Body of pancreas (tissue), 4 donors: Measurements from ENCODE around the gene IQCE.
"Not testable (repeated sequence)": the region's sequence is repeated elsewhere in the genome, so short reads cannot be mapped to it uniquely, and the experiment has no call there.

Experiments
- POLR2A ChIP-seq, 3 donors: fragments of 450-650 bp; IDR thresholded peaks; one replicate each; pipeline ENCODE4 v1.6.1; 2016; ENCODE audit warnings: antibody characterized with exemption in 3 of 3, mild to moderate bottlenecking in 2 of 3
- TF ChIP-seq, protein P1 (sequence below), 7 experiments: fragments of 450-650 bp in 4 of 7; fragments of 200-600 bp in 3 of 7; sonication (generic) in 3 of 7; IDR thresholded peaks; one replicate each; pipeline ENCODE4 v1.5.1; 2016 to 2019; ENCODE audit warnings: antibody characterized with exemption in 7 of 7

GRCh38 chr7:2535872-2536627 is 22.7 kb upstream of the IQCE start:
- TF ChIP-seq, protein P1, sequence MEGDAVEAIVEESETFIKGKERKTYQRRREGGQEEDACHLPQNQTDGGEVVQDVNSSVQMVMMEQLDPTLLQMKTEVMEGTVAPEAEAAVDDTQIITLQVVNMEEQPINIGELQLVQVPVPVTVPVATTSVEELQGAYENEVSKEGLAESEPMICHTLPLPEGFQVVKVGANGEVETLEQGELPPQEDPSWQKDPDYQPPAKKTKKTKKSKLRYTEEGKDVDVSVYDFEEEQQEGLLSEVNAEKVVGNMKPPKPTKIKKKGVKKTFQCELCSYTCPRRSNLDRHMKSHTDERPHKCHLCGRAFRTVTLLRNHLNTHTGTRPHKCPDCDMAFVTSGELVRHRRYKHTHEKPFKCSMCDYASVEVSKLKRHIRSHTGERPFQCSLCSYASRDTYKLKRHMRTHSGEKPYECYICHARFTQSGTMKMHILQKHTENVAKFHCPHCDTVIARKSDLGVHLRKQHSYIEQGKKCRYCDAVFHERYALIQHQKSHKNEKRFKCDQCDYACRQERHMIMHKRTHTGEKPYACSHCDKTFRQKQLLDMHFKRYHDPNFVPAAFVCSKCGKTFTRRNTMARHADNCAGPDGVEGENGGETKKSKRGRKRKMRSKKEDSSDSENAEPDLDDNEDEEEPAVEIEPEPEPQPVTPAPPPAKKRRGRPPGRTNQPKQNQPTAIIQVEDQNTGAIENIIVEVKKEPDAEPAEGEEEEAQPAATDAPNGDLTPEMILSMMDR (IDR thresholded peaks at IDR 0.05), result not testable (repeated sequence)
- TF ChIP-seq POLR2A (IDR thresholded peaks at IDR 0.05), result not testable (repeated sequence)
